GM12801 (cell line): ENCODE data around the gene CEP290.

Source experiments
- CTCF ChIP-seq: IDR thresholded peaks from one replicate; pipeline ENCODE4 v1.5.1; 2011; ENCODE audit warnings: control low read depth; ENCODE audit not compliant: insufficient read length; ENCODE audit errors: extremely low read depth

Gene CEP290

GRCh38 chr12:88182416-88182815, 40.5 kb upstream of the CEP290 start:
- no peak for TF ChIP-seq CTCF

GRCh38 chr12:88181881-88182280, 40.0 kb upstream of the CEP290 start:
- no peak for TF ChIP-seq CTCF

- TF ChIP-seq CTCF: no peak
These were observed 37.6 kb upstream of the CEP290 start for GRCh38 chr12:88179436-88180014.

GRCh38 chr12:88175544-88175943, 33.7 kb upstream of the CEP290 start:
- no peak for TF ChIP-seq CTCF

- TF ChIP-seq CTCF: no peak
These were observed 31.0 kb upstream of the CEP290 start for GRCh38 chr12:88172844-88173407.

GRCh38 chr12:88167384-88167783, 25.5 kb upstream of the CEP290 start:
- TF ChIP-seq CTCF: no peak

GRCh38 chr12:88166179-88166578, 24.3 kb upstream of the CEP290 start:
- TF ChIP-seq CTCF: no peak

GRCh38 chr12:88163371-88163770, 21.5 kb upstream of the CEP290 start:
- no peak for TF ChIP-seq CTCF
